IPS-20b (cell line): Measurements from ENCODE around the gene DDX42.

Experiments
- H3K27ac ChIP-seq: one replicate; pipeline ENCODE4 v1.5.1; 2013; ENCODE audit warnings: low read length
- H3K27me3 ChIP-seq: 2 replicates; pipeline ENCODE4 v1.6.1; 2013; ENCODE audit warnings: mild to moderate bottlenecking, low read length, inconsistent platforms; ENCODE audit not compliant: insufficient read depth
- H3K36me3 ChIP-seq: 2 replicates; pipeline ENCODE4 v1.6.1; 2013; ENCODE audit warnings: low read depth, mild to moderate bottlenecking, inconsistent platforms, low read length, moderate library complexity; ENCODE audit not compliant: insufficient read depth
- H3K4me1 ChIP-seq: 2 replicates; pipeline ENCODE4 v1.6.1; 2013; ENCODE audit warnings: mild to moderate bottlenecking, control low read depth, inconsistent platforms, low read length, moderate library complexity; ENCODE audit not compliant: insufficient read depth
- H3K4me3 ChIP-seq: 2 replicates; pipeline ENCODE4 v1.5.1; 2013; ENCODE audit warnings: mild to moderate bottlenecking, low read length, inconsistent platforms
- H3K9ac ChIP-seq: 2 replicates; pipeline ENCODE4 v1.6.1; 2013; ENCODE audit warnings: low read depth, mild to moderate bottlenecking, inconsistent platforms, low read length, moderate library complexity
- H3K9me3 ChIP-seq: 2 replicates; pipeline ENCODE4 v1.6.1; 2013; ENCODE audit warnings: mild to moderate bottlenecking, low read depth, low read length, inconsistent platforms; ENCODE audit not compliant: insufficient read depth

DDX42 gene

DNA sequence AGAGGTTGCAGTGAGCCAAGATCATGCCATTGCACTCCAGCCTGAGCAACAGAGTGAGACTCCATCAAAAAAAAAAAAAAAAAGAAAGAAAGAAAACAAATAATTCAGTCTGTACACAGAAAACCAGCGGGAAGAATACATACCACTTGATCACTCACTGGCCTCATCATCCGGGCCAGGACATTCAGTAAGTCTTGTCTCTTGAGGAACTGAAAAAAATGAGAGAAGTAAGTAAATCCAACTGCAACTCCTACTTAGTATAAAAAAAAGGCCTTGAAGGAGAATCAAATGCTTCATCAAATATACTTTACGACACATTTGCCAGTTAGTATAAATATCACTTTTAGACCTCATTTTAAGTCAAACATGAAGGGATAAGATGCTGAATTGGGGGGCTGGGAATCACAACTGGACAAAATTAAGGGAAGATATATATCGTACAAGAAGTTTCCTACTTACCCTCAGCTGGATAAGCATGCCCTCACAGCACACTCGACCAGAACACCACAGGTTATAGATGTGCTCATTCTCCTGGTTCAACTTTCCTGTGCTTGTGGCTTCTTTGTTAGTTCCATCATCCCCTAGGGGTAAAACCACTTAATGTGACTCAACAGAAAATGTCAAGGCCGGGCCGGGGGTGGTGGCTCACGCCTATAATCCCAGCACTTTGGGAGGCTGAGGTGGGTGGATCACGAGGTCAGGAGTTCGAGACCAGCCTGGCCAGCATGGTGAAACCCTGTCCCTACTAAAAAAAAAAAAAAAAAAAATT lies 13.0 kb upstream of the DDX42 start:
- Histone ChIP-seq H3K4me3 (no peak overlapping the region), H3K4me1 (no peaks in the 10 kb centered on the region), H3K9me3 (no peaks in the 10 kb centered on the region), H3K36me3 (peaks cover 87% of the 10 kb centered on the region), H3K9ac (no peak overlapping the region), H3K27me3 (no peaks in the 10 kb centered on the region), H3K27ac (no peak overlapping the region)

DNA sequence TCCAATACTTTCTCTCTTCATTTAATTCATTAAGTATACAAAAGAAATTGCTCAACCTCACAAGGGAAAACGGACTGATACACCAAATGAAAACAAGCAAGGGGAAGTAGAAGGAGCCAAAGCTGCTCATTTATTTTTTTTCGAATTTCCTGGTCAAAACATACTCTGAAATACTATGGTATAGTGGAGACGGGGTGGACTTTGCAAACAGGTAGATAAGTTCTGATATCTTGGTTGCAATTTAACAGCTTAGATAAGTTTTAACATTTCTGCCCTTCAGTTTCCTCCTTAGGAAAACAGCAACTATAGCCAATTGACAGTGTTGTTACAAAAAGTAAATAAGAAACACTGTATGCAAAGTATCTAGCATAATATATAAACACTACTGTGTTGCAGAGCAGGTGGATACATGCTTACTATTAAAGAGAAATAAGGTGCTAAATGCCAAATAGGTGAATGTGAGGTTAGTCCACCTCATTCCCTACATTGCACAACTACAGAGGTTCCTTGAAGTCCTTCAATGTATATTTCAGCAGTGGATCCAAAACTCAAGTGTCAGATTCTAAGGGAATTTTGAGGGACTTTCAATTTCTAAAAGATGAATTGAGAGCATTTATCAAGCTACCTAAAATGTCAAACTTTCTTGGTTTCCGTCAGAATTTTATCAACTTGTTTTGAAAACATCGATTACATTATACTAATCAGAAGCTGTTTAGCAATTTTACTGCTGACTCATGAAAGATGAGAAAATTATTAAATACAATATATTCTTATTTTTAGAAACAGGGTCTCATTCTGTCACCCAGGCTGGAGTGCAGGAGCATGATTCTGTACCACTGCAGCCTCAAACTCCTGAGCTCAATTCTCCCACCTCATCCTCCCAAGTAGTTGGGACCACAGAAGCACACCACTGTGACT lies 11.6 kb upstream of the DDX42 start:
- no peaks in the 10 kb centered on the region for H3K4me1 ChIP-seq
- H3K27me3 ChIP-seq, result no peaks in the 10 kb centered on the region
- no peak overlapping the region for H3K4me3 ChIP-seq
- H3K9me3 ChIP-seq, result no peaks in the 10 kb centered on the region
- peaks cover 74% of the 10 kb centered on the region for H3K36me3 ChIP-seq
- H3K9ac ChIP-seq, result no peak overlapping the region
- no peak overlapping the region for H3K27ac ChIP-seq

DNA sequence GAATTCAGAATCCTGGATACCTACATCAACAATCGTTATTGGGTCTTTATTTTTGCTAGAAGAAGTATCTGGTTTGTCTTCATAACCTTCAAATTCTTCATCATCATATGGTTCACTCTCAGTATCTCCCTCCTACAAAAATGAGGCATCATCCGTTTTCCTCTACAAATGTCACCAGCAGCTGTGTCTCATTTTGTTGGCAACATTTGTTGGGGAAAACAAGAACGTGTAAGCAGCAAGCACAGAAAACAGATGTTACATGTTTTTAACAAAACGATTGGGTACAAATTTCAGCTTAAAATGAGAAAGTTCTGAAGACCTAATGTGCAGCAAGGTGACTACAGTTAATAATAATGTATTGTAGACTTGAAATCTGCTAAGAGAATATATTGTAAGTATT lies 9.3 kb upstream of the DDX42 start:
- Histone ChIP-seq H3K36me3 (peaks cover 69% of the 10 kb centered on the region), H3K4me1 (no peaks in the 10 kb centered on the region), H3K27me3 (no peaks in the 10 kb centered on the region), H3K9me3 (no peaks in the 10 kb centered on the region), H3K9ac (no peak overlapping the region), H3K27ac (no peak overlapping the region), H3K4me3 (no peak overlapping the region)

DNA sequence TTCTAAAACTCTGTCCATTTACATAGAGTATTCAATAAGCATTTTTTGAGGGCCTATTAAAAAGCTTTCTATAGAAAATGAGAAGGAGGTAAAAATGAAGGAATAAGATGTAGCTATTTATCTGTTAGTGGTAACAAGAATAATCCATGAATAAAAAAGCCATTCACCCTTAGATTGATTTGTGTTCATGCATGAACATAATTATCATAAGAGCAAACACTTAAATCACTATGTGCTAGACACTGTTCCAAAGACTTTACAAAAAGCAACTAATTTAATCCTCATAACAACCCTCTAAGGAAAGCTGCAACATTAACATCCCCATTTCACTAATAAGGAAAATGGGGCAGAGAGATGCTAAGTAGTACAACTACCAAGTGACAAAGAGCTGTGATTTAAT lies 7.2 kb upstream of the DDX42 start:
- Histone ChIP-seq H3K9ac (no peak overlapping the region), H3K4me3 (no peak overlapping the region), H3K9me3 (no peaks in the 10 kb centered on the region), H3K36me3 (peaks cover 52% of the 10 kb centered on the region), H3K27me3 (no peaks in the 10 kb centered on the region), H3K4me1 (no peaks in the 10 kb centered on the region), H3K27ac (no peak overlapping the region)

DNA sequence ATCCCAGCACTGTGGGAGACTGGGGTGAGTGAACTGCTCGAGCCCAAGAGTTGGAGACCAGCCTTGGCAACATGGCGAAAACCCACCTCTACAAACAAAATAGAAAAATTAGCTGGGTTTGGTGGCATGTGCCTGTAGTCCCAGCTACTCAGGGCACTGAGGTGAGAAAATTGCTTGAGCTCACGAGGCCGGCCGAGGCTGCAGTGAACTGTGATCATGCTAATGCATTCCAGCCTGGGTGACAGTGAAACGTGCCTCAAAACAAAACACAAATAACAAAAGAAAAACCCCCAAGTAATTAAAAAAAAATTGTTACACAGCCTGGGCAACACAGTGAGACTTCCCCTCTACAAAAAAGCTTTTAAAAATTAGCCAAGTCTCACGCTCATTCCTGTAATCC lies 5.5 kb upstream of the DDX42 start:
- H3K27me3 ChIP-seq, result no peaks in the 10 kb centered on the region
- H3K4me3 ChIP-seq, result no peak overlapping the region
- H3K4me1 ChIP-seq, result no peaks in the 10 kb centered on the region
- peaks cover 35% of the 10 kb centered on the region for H3K36me3 ChIP-seq
- peak overlapping the region; percentile 24; the same call in 1 of the 2 replicates for H3K9ac ChIP-seq
- H3K27ac ChIP-seq, result no peak overlapping the region
- H3K9me3 ChIP-seq, result no peaks in the 10 kb centered on the region

DNA sequence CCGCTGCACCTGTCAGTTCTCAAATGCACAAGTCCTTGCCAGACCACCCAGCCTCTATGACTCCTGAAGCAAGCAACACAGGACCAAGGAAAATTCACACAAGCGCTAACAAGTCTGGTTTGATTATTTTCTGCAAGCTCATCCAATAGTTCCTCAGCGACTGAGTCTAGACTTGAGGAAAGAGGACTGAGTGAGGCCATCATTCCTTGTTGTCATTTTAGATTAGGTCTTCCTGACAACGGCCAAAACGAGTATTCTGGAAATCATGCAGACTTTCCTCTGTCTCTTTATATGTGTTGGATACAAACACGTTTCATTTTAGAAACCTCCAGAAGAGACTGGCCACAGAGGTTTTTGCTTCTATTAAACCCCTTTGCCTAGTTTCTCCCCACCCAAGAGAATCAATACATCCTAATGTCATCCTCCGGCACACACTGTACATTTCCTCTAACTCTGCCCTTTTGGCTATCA lies 1.1 kb upstream of the DDX42 start:
- H3K27me3 ChIP-seq, result no peaks in the 10 kb centered on the region
- H3K9me3 ChIP-seq, result no peaks in the 10 kb centered on the region
- peak overlapping the region; percentile 97 for H3K4me3 ChIP-seq
- peak overlapping the region; percentile 18 for H3K27ac ChIP-seq
- H3K36me3 ChIP-seq, result peaks cover 31% of the 10 kb centered on the region
- peak overlapping the region; percentile 100 for H3K9ac ChIP-seq
- peaks cover 10% of the 10 kb centered on the region for H3K4me1 ChIP-seq

DNA sequence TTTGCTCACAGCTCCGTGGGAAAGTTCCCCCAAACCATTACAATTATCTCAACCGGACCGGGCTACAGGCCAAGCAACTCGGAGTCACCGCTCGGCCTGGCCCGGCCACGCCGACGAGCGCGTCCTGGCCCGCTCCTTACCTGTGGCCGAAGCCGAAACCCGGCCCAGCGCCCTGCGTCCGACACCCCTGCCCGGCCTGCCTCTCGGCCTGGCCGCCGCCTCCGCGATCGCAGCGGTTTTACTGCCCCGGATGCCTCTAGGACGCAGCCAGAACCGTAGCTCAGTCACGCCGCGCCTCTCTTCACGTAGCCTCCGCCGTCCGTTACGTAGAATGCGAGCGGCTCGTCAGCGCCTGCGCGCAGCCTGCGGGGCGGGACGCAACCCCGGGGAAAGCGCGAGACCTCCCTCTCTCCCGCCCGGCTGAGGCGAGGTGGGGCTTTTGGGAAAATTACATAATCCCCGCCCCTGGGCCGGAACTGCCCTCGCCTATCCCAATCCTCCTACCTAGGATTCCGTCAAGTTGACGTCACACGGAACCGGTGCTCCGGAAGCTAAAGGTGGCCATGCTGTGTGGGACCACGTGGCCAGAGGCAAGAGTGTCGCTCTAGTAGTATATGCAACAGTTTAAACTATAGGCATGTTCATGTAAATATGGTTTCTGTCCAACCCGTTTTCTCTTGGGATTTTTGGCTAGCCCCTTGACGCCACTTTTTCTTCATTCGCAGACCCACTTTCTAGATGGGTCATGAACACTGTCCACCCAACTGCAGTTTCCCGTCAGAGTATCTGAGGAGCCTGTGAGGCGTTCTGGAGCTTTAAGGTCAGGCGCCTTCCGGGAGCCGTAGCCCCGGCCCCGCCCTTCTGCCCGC lies 464 bp upstream of the DDX42 start, which contains the start of gene CCDC47:
Gene CCDC47, minus strand, starts transcription at position 326 of the 869 bp plus-strand sequence. CDS start 7,422 bp downstream, outside the sequence.
- Histone ChIP-seq H3K36me3 (peaks cover 31% of the 10 kb centered on the region), H3K27me3 (no peaks in the 10 kb centered on the region), H3K27ac (peak within 1 kb of the TSS; percentile 100), H3K4me1 (peaks cover 10% of the 10 kb centered on the region), H3K4me3 (peak within 1 kb of the TSS; percentile 97), H3K9me3 (no peaks in the 10 kb centered on the region), H3K9ac (peak within 1 kb of the TSS; percentile 100)

DNA sequence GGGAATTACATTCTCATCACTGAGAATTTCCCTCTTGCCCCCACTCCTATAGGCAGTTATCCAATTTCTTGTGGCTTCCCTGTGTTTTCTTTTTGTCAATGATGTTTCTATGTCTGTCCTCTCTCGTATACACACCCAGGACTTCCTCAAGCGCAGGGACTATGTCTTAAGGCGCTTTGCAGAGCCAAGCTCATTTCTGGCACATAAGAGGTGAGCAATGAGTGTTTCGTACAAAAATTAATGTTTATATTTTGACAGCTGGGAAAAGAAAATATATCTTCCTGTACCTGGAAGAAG lies 947 bp downstream of the DDX42 start:
- peaks cover 10% of the 10 kb centered on the region for H3K4me1 ChIP-seq

DNA sequence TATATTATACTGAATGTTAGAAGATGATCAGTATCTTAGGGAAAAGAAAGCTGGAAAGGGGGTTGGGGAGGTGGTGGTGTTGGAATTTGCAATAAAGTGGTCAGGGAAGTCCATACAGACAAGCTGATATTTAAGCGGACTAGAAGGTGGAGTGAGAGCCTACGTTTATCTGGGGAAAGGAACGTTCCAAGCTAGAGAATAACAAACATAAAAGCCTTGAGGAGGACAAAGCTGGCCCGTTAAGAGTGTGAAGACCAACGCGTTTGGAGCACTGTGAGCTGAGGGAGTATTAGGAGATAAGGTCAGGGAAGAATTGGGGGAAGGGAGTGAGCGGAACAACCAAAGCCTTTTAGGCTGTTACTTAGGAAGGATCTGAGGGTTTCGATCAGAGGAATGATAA lies 1.4 kb downstream of the DDX42 start:
- Histone ChIP-seq H3K27me3 (no peaks in the 10 kb centered on the region), H3K4me1 (peaks cover 10% of the 10 kb centered on the region), H3K27ac (no peak overlapping the region), H3K4me3 (peak overlapping the region; percentile 97), H3K36me3 (peaks cover 43% of the 10 kb centered on the region), H3K9me3 (no peaks in the 10 kb centered on the region), H3K9ac (peak overlapping the region; percentile 100; the same call in 1 of the 2 replicates)

More for the DNA sequence above, 947 bp downstream of the DDX42 start:
- Histone ChIP-seq H3K36me3 (peaks cover 41% of the 10 kb centered on the region), H3K9me3 (no peaks in the 10 kb centered on the region), H3K27ac (peak overlapping the region; percentile 100), H3K27me3 (no peaks in the 10 kb centered on the region), H3K9ac (peak overlapping the region; percentile 100), H3K4me3 (peak overlapping the region; percentile 97)

DNA sequence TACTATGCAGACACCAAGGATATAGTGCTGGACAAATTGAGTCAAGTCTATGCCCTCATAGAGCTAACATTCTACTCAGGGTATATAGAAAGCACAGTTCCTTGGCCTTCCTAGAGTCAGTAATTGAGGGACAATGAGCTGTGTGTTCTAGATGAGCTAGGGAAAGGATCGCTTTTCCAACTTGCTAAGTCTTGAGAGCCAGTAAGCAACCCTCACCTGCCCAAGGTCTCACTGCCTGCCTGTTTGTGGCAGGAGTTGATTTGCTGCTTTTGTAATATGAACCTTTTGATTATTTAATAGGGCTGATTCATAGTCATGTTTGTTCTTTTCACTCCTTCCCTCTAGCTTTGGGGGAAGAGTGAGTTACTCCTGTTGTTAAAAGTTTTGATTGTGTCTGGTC lies 6.5 kb downstream of the DDX42 start:
- Histone ChIP-seq H3K9me3 (no peaks in the 10 kb centered on the region), H3K27me3 (no peaks in the 10 kb centered on the region), H3K27ac (no peak overlapping the region), H3K36me3 (peaks cover 79% of the 10 kb centered on the region), H3K9ac (no peak overlapping the region), H3K4me3 (no peak overlapping the region), H3K4me1 (peaks cover 8% of the 10 kb centered on the region)

DNA sequence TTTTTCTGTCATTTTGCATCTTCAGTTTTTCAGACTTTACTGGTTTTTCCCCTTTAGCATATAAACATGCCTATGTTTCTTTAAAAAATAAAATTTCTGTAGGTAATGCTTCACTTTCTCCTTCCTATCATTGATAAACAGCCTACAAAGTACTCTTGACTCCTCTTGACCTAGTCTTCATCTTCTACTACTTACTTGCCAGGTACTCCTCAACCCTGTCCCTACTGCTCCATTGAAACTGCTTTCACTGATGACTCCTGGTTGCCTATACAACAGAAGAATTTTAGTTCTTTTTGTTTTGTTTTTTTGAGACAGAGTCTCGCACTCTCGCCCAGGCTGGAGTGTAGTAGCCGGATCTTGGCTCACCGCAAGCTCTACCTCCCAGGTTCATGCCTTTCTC lies 7.0 kb downstream of the DDX42 start:
- Histone ChIP-seq H3K9ac (no peak overlapping the region), H3K27me3 (no peaks in the 10 kb centered on the region), H3K9me3 (no peaks in the 10 kb centered on the region), H3K27ac (no peak overlapping the region), H3K36me3 (peaks cover 80% of the 10 kb centered on the region), H3K4me3 (no peak overlapping the region), H3K4me1 (peaks cover 4% of the 10 kb centered on the region)
